GM19193 (cell line): ENCODE data around the gene NEIL1.
A peak's percentile ranks its signal among the peaks of the same experiment; 100 is the strongest.

Experiments used
- POLR2A ChIP-seq: IDR thresholded peaks from 4 replicates; pipeline ENCODE4 v1.6.1; 2011; ENCODE audit not compliant: insufficient read depth, insufficient read length; ENCODE audit errors: extremely low read depth

The NEIL1 gene

GRCh38 chr15:75367913-75368688 is 21.3 kb downstream of the NEIL1 start, which contains the start of gene MAN2C1:
TSS of gene MAN2C1 (minus strand) at chr15:75368607. CDS start at chr15:75368583, 24 bp downstream.
- TF ChIP-seq POLR2A = peak; percentile 97

GRCh38 chr15:75368689-75369239 is 21.9 kb downstream of the NEIL1 start:
- TF ChIP-seq POLR2A = no peak

GRCh38 chr15:75369897-75370581 is 23.2 kb downstream of the NEIL1 start:
- no peak for TF ChIP-seq POLR2A

GRCh38 chr15:75371486-75371885 is 24.6 kb downstream of the NEIL1 start:
- no peak for TF ChIP-seq POLR2A

- TF ChIP-seq POLR2A = no peak
Observed at GRCh38 chr15:75371901-75372688, 25.3 kb downstream of the NEIL1 start.

- TF ChIP-seq POLR2A = no peak
Observed at GRCh38 chr15:75380773-75381172, 33.9 kb downstream of the NEIL1 start.

GRCh38 chr15:75389791-75390382 is 43.0 kb downstream of the NEIL1 start:
- TF ChIP-seq POLR2A = no peak

GRCh38 chr15:75397494-75397893 is 50.7 kb downstream of the NEIL1 start:
- no peak for TF ChIP-seq POLR2A

- TF ChIP-seq POLR2A = no peak
Observed at GRCh38 chr15:75403892-75404291, 57.1 kb downstream of the NEIL1 start.
